HCT116 (cell line): Measurements from ENCODE around the gene SH2D6. TPM values are rescaled to one million over a fixed set of nuclear protein-coding genes. Genes with fewer than 3 reads are reported as not detected.
A peak's percentile ranks its signal among the peaks of the same experiment; 100 is the strongest.

Source experiments
- ATAC-seq: fragments of 200-7000 bp; cut with Tn5 transposase; 2 replicates; pipeline ENCODE4 v1.9.1; 2020; ENCODE audit warnings: mild to moderate bottlenecking, moderate library complexity
- BruUV-seq: library from RNA; stranded (reverse); fragments of 400-500 nt; replicated peaks from 2 replicates; lab custom pipeline; 2021; lab: Mats Ljungman, UMichigan
- CTCF ChIA-PET: fragments of 300-600 bp; sonication (Branson Sonifier 250); formaldehyde crosslinking; loops from one replicate; lab custom pipeline; 2021; ENCODE audit warnings: antibody characterized with exemption; lab: Charles Lee
- POLR2A ChIA-PET: fragments of 300-600, 350-600 bp; sonication (Branson Sonifier 250); formaldehyde crosslinking; loops from one replicate; lab custom pipeline; 2021; ENCODE audit warnings: antibody characterized with exemption; lab: Charles Lee
- RAD21 ChIA-PET, 2 experiments: fragments of 300-600 bp; sonication (Branson Sonifier 250); formaldehyde crosslinking; loops; one replicate each; lab custom pipeline; 2023; ENCODE audit warnings: low total read pairs in 2 of 2; ENCODE audit not compliant: uncharacterized antibody in 2 of 2, unreplicated experiment in 2 of 2, low non-redundant PET in 1 of 2; lab: Charles Lee
- DNase-seq: peaks from one replicate; pipeline ENCODE4 v3.0.0-alpha.2; 2010; ENCODE audit warnings: low read depth, low spot score
- H2AFZ ChIP-seq: fragments of 200-600 bp; shearing (Covaris generic), sonication (generic); 2 replicates; pipeline ENCODE4 v1.6.1; 2017; ENCODE audit warnings: low read depth, mixed run types, mixed read lengths, antibody characterized with exemption, low read length; ENCODE audit not compliant: poor library complexity, severe bottlenecking
- H3K27ac ChIP-seq: 2 replicates; pipeline ENCODE4 v1.5.1; 2012; ENCODE audit warnings: low read depth, low read length
- H3K27me3 ChIP-seq: fragments of 200-600 bp; sonication (generic); 2 replicates; pipeline ENCODE4 v1.6.1; 2016; ENCODE audit warnings: mixed run types, low read length, mixed read lengths; ENCODE audit not compliant: insufficient read depth
- H3K36me3 ChIP-seq, 2 experiments: fragments of 200-500 bp in 1 of 2; fragments of 200-600 bp in 1 of 2; sonication (Bioruptor generic) in 1 of 2; sonication (generic) in 1 of 2; 2 replicates each; pipeline versions ENCODE4 v1.5.1 to v1.6.1; 2014 to 2016; ENCODE audit warnings: low read length in 2 of 2, inconsistent platforms in 1 of 2, mixed read lengths in 1 of 2, mixed run types in 1 of 2; ENCODE audit not compliant: insufficient read depth in 2 of 2, control insufficient read depth in 1 of 2
- H3K4me1 ChIP-seq, 2 experiments: fragments of 200-600 bp in 1 of 2; sonication (generic) in 1 of 2; 2 replicates each; pipeline versions ENCODE4 v1.5.1 to v1.6.1; 2012 to 2017; ENCODE audit warnings: low read length in 2 of 2, inconsistent platforms in 1 of 2, mild to moderate bottlenecking in 1 of 2, mixed read lengths in 1 of 2, mixed run types in 1 of 2, moderate library complexity in 1 of 2; ENCODE audit not compliant: insufficient read depth in 2 of 2, control insufficient read depth in 1 of 2
- H3K4me2 ChIP-seq: fragments of 200-600 bp; sonication (generic); 2 replicates; pipeline ENCODE4 v1.6.1; 2017; ENCODE audit warnings: mixed run types, low read length, mixed read lengths
- H3K4me3 ChIP-seq, 2 experiments: fragments of 200-600 bp in 1 of 2; sonication (generic) in 1 of 2; replicated peaks in 1 of 2; 2 replicates each; pipeline ENCODE4 v1.5.1; 2011 to 2016; ENCODE audit warnings: low read length in 2 of 2, control low read depth in 1 of 2, low read depth in 1 of 2, mild to moderate bottlenecking in 1 of 2, mixed read lengths in 1 of 2, mixed run types in 1 of 2
- H3K79me2 ChIP-seq: fragments of 200-600 bp; sonication (generic); 2 replicates; pipeline ENCODE4 v1.6.1; 2017; ENCODE audit warnings: mild to moderate bottlenecking, mixed run types, low read length, moderate library complexity, mixed read lengths; ENCODE audit not compliant: insufficient read depth
- H3K9ac ChIP-seq: fragments of 200-600 bp; sonication (generic); 2 replicates; pipeline ENCODE4 v1.6.1; 2016; ENCODE audit warnings: low read length, mixed read lengths
- H3K9me2 ChIP-seq: fragments of 200-600 bp; sonication (generic), shearing (Covaris generic); 2 replicates; pipeline ENCODE4 v1.6.1; 2017; ENCODE audit warnings: mixed run types, mild to moderate bottlenecking, moderate library complexity; ENCODE audit not compliant: insufficient read depth
- H3K9me3 ChIP-seq, 2 experiments: fragments of 200-500 bp in 1 of 2; fragments of 200-600 bp in 1 of 2; sonication (Bioruptor generic) in 1 of 2; sonication (generic) in 1 of 2; 2 replicates each; pipeline ENCODE4 v1.6.1; 2014 to 2017; ENCODE audit warnings: low read length in 2 of 2, mixed read lengths in 2 of 2, inconsistent platforms in 1 of 2, low read depth in 1 of 2, mild to moderate bottlenecking in 1 of 2, mixed run types in 1 of 2, moderate library complexity in 1 of 2; ENCODE audit not compliant: control insufficient read depth in 1 of 2, insufficient read depth in 1 of 2
- H4K20me1 ChIP-seq: fragments of 200-600 bp; sonication (generic), shearing (Covaris generic); 2 replicates; pipeline ENCODE4 v1.6.1; 2017; ENCODE audit warnings: mixed run types, mild to moderate bottlenecking, moderate library complexity; ENCODE audit not compliant: insufficient read depth
- CBX3 ChIP-seq: IDR thresholded peaks from 2 replicates; pipeline ENCODE4 v1.6.1; 2012; ENCODE audit warnings: low read depth
- ELF1 ChIP-seq: IDR thresholded peaks from 2 replicates; pipeline ENCODE4 v1.6.1; 2012; ENCODE audit warnings: low read depth, borderline replicate concordance
- POLR2AphosphoS5 ChIP-seq: IDR thresholded peaks from 2 replicates; pipeline ENCODE4 v1.6.1; 2011; ENCODE audit warnings: mild to moderate bottlenecking, low read depth, low read length, moderate library complexity
- RAD21 ChIP-seq: IDR thresholded peaks from 2 replicates; pipeline ENCODE4 v1.6.1; 2012; ENCODE audit warnings: low read depth, mild to moderate bottlenecking
- SIN3A ChIP-seq: IDR thresholded peaks from 2 replicates; pipeline ENCODE4 v1.6.1; 2012; ENCODE audit warnings: low read depth
- SP1 ChIP-seq: IDR thresholded peaks from 2 replicates; pipeline ENCODE4 v1.6.1; 2012; ENCODE audit warnings: low read depth
- TCF7L2 ChIP-seq: IDR thresholded peaks from 2 replicates; pipeline ENCODE4 v1.7.0; 2011; ENCODE audit warnings: borderline replicate concordance, inconsistent platforms; ENCODE audit not compliant: insufficient read depth, insufficient read length; ENCODE audit errors: extremely low read depth
- YY1 ChIP-seq: IDR thresholded peaks from 2 replicates; pipeline ENCODE4 v1.6.1; 2011; ENCODE audit warnings: low read length, low read depth, moderate library complexity, mild to moderate bottlenecking; ENCODE audit not compliant: insufficient replicate concordance; ENCODE audit errors: extremely low read depth
- ZNF274 ChIP-seq: fragments of 200-500 bp; sonication (Bioruptor generic); IDR thresholded peaks from 2 replicates; pipeline ENCODE4 v1.6.1; 2014; ENCODE audit warnings: mild to moderate bottlenecking, low read depth, low read length, inconsistent platforms
- intact Hi-C: fragments of 100-400 bp; cut with micrococcal nuclease; formaldehyde crosslinking; loops from 2 replicates; pipeline ENCODE4 v1.10.0; 2022
- total RNA-seq: library from RNA; stranded (reverse); gene quantifications from one replicate; pipeline ENCODE4 v1.2.1, GENCODE V29; 2021; ENCODE audit not compliant: unreplicated experiment
- TF ChIP-seq, protein P1 (sequence below): IDR thresholded peaks from 2 replicates; pipeline ENCODE4 v1.6.1; 2012; ENCODE audit warnings: low read depth
- TF ChIP-seq, protein P2 (sequence below): IDR thresholded peaks from 2 replicates; pipeline ENCODE4 v1.6.1; 2012
- TF ChIP-seq, protein P3 (sequence below): IDR thresholded peaks from 2 replicates; pipeline ENCODE4 v1.6.1; 2012

SH2D6 gene
- total RNA-seq, 1 experiment from 2014 or later, result 2.7 TPM

DNA sequence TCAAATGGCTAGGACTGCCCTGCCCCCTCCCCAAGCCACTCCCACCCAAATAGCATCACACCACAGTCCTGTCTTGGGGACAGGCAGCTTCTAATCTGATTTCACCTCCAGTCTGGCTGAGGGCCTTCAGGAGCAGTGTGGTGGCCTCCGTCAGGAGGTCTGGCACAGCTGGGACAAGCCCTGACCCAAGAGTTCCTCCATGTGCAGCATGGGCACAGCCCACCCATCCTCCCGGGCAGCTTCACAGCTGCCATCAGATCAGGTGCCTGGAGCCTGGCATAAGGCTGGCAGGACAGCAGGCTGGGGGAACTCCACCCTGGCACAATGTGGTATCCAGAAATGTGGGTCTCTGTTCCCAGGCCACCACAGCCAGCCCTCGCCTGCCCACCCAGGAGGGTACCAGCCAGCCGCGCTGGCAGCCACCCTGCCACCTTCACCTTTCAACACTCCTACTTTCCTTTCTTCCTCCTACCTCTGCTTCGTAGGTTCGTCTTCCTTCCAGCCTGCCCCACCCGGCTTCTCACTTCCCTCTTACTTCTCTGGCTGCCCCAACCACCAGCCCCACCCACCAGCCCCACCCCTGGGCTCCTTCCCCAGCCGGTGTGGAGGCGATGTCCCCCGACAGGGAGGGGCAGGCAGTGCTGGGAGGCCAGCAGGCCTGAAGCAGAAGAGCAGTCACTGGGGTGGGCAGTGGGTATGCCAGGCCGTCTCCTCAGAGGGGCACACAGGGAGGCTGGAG, 8.5 kb upstream of the SH2D6 start, which contains the start of gene CAPG:
Gene CAPG (minus strand): TSS at position 522 of the 739 bp plus-strand sequence. CDS start 8,221 bp downstream, outside the sequence.
- Histone ChIP-seq H3K9ac (peak within 1 kb of the TSS; percentile 69), H3K4me2 (peak within 1 kb of the TSS; percentile 92), H3K27me3 (no peaks in the 10 kb centered on the region), H3K9me2 (no peaks in the 10 kb centered on the region), H3K27ac (peak within 1 kb of the TSS; percentile 50), H3K79me2 (peaks cover 73% of the 10 kb centered on the region), H4K20me1 (no peaks in the 10 kb centered on the region), H3K4me3 (peak within 1 kb of the TSS; percentile 25 to 56), H3K9me3 (no peaks in the 10 kb centered on the region), H3K4me1 (peaks cover 35 to 54% of the 10 kb centered on the region in 2 experiments), H2AFZ (no peak within 1 kb of the TSS), H3K36me3 (0 out of 4 replicates have a peak, but pooled peaks cover 0 to 3% of the 10 kb centered on the region in 2 experiments)
- no peak for TF ChIP-seq CBX3
- TF ChIP-seq POLR2AphosphoS5, result no peak; the same call in 1 of the 2 replicates
- TF ChIP-seq YY1, result peak; percentile 8
- DNase-seq, result no peak
- no TSS peak for BruUV-seq
- intact Hi-C loops, result loop anchor here (5.0 kb wide), 1 partner anchor 192 kb away; the partner anchor contains the start of gene TMEM150A
- peak; percentile 64 for ATAC-seq
- ChIA-PET CTCF (no interaction called here), RAD21 (no interaction called here), POLR2A (no interaction called here)

DNA sequence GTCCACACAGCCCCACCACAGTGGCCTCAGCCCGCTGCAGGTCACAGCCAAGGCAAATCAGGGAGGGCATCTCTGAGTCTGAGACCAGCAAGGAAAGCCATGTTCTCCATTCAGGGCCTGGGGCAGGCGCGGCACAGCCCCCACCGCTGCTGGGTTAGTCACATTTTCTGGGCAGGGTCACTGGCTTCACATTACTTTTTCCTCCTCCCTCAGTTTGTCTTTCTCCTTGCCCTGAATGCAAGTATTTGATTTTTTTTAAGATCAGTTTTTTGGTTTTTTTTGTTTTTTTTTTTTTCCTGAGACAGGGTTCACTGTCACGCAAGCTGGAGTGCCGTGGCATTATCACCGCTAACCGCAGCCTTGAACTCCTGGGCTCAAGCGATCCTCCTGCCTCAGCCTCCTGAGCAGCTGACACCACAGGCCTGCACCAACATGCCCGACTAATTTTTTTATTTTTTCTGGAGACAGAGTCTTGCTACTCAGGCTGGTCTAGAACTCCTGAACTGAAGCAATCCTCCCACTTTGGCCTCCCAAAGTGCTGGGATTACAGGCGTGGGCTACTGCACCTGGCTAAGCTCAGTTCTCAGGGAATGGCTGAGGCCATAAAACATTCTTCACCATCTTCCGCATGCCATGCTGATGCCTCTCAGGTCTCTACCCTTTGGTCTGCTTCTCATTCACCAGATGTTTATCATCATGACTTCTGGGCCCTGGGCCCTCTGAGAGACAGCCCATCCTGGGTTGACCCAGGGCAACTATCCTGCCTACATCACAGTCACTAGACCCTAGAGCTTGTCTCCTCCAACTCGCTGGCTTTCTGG, 7.7 kb upstream of the SH2D6 start:
- Histone ChIP-seq H3K4me1 (peaks cover 35 to 58% of the 10 kb centered on the region in 2 experiments), H2AFZ (no peak overlapping the region), H4K20me1 (no peaks in the 10 kb centered on the region), H3K27ac (peak overlapping the region; percentile 50), H3K4me3 (peak overlapping the region; percentile 25 to 56), H3K36me3 (0 out of 4 replicates have a peak, but pooled peaks cover 0 to 3% of the 10 kb centered on the region in 2 experiments), H3K79me2 (peaks cover 65% of the 10 kb centered on the region), H3K27me3 (no peaks in the 10 kb centered on the region), H3K9me2 (no peaks in the 10 kb centered on the region), H3K9ac (peak overlapping the region; percentile 69), H3K4me2 (peak overlapping the region; percentile 92), H3K9me3 (no peaks in the 10 kb centered on the region)
- intact Hi-C loops, result loop anchor here (5.0 kb wide), 1 partner anchor 192 kb away; the partner anchor contains the start of gene TMEM150A
- ChIA-PET RAD21 (no interaction called here), CTCF (no interaction called here), POLR2A (interaction anchor here (0.9 kb wide), 1 partner anchor 128 kb away, joined by 4 read pairs; the partner anchor contains the start of gene MAT2A)
- no TSS peak for BruUV-seq
- no peak for DNase-seq
- peak; percentile 23 for ATAC-seq
- TF ChIP-seq RAD21 (no peak), TCF7L2 (no peak), ELF1 (no peak), SP1 (no peak), SIN3A (no peak), ZNF274 (no peak), POLR2AphosphoS5 (no peak), CBX3 (no peak), YY1 (no peak)
- TF ChIP-seq, protein P1, sequence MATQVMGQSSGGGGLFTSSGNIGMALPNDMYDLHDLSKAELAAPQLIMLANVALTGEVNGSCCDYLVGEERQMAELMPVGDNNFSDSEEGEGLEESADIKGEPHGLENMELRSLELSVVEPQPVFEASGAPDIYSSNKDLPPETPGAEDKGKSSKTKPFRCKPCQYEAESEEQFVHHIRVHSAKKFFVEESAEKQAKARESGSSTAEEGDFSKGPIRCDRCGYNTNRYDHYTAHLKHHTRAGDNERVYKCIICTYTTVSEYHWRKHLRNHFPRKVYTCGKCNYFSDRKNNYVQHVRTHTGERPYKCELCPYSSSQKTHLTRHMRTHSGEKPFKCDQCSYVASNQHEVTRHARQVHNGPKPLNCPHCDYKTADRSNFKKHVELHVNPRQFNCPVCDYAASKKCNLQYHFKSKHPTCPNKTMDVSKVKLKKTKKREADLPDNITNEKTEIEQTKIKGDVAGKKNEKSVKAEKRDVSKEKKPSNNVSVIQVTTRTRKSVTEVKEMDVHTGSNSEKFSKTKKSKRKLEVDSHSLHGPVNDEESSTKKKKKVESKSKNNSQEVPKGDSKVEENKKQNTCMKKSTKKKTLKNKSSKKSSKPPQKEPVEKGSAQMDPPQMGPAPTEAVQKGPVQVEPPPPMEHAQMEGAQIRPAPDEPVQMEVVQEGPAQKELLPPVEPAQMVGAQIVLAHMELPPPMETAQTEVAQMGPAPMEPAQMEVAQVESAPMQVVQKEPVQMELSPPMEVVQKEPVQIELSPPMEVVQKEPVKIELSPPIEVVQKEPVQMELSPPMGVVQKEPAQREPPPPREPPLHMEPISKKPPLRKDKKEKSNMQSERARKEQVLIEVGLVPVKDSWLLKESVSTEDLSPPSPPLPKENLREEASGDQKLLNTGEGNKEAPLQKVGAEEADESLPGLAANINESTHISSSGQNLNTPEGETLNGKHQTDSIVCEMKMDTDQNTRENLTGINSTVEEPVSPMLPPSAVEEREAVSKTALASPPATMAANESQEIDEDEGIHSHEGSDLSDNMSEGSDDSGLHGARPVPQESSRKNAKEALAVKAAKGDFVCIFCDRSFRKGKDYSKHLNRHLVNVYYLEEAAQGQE, result no peak
- TF ChIP-seq, protein P2, sequence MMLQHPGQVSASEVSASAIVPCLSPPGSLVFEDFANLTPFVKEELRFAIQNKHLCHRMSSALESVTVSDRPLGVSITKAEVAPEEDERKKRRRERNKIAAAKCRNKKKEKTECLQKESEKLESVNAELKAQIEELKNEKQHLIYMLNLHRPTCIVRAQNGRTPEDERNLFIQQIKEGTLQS, result no peak
- TF ChIP-seq, protein P3, sequence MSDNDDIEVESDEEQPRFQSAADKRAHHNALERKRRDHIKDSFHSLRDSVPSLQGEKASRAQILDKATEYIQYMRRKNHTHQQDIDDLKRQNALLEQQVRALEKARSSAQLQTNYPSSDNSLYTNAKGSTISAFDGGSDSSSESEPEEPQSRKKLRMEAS, result no peak
